HEK293 (cell line): ENCODE results near the gene QARS1.
A peak's percentile ranks its signal among the peaks of the same experiment; 100 is the strongest.

Experiments
- GLIS1 ChIP-seq: fragments of 450-650 bp; formaldehyde crosslinking; IDR thresholded peaks from 2 replicates; pipeline ENCODE4 v1.5.1; 2016; ENCODE audit warnings: missing biosample characterization, missing genetic modification characterization
- HIC1 ChIP-seq: fragments of 450-650 bp; formaldehyde crosslinking; IDR thresholded peaks from 2 replicates; pipeline ENCODE4 v1.5.1; 2016; ENCODE audit warnings: missing biosample characterization, missing genetic modification characterization
- KLF10 ChIP-seq: fragments of 450-650 bp; IDR thresholded peaks from 2 replicates; pipeline ENCODE4 v1.5.1; 2018; ENCODE audit warnings: missing biosample characterization, mild to moderate bottlenecking, missing genetic modification characterization
- MEIS1 ChIP-seq: sonication (generic); formaldehyde crosslinking; IDR thresholded peaks from 2 replicates; pipeline ENCODE4 v1.8.1; 2022; ENCODE audit warnings: missing genetic modification reagents, mild to moderate bottlenecking, borderline replicate concordance
- RBAK ChIP-seq: fragments of 450-650 bp; formaldehyde crosslinking; IDR thresholded peaks from 2 replicates; pipeline ENCODE4 v1.5.1; 2016; ENCODE audit warnings: missing biosample characterization, missing genetic modification characterization
- TSHZ1 ChIP-seq: fragments of 450-650 bp; formaldehyde crosslinking; IDR thresholded peaks from 2 replicates; pipeline ENCODE4 v1.5.1; 2016; ENCODE audit warnings: missing biosample characterization, missing genetic modification characterization, borderline replicate concordance
- ZFHX2 ChIP-seq: fragments of 450-650 bp; formaldehyde crosslinking; conservative IDR thresholded peaks from 2 replicates; pipeline ENCODE4 v1.5.1; 2016; ENCODE audit warnings: missing biosample characterization, missing genetic modification characterization
- ZNF148 ChIP-seq: fragments of 450-650 bp; formaldehyde crosslinking; IDR thresholded peaks from 2 replicates; pipeline ENCODE4 v1.5.0; 2017; ENCODE audit warnings: missing biosample characterization, missing genetic modification characterization, borderline replicate concordance
- ZNF175 ChIP-seq: fragments of 450-650 bp; formaldehyde crosslinking; IDR thresholded peaks from 2 replicates; pipeline ENCODE4 v1.5.1; 2016; ENCODE audit warnings: missing biosample characterization, missing genetic modification characterization
- ZNF18 ChIP-seq: fragments of 450-650 bp; formaldehyde crosslinking; IDR thresholded peaks from 2 replicates; pipeline ENCODE4 v1.5.1; 2016; ENCODE audit warnings: missing biosample characterization, missing genetic modification characterization
- ZNF2 ChIP-seq: fragments of 450-650 bp; formaldehyde crosslinking; IDR thresholded peaks from 2 replicates; pipeline ENCODE4 v1.5.1; 2016; ENCODE audit warnings: missing biosample characterization, missing genetic modification characterization
- ZNF211 ChIP-seq: fragments of 450-650 bp; formaldehyde crosslinking; IDR thresholded peaks from 2 replicates; pipeline ENCODE4 v1.5.1; 2016; ENCODE audit warnings: low read depth, missing biosample characterization, missing genetic modification characterization
- ZNF23 ChIP-seq: fragments of 450-650 bp; formaldehyde crosslinking; IDR thresholded peaks from 2 replicates; pipeline ENCODE4 v1.5.1; 2016; ENCODE audit warnings: missing biosample characterization, missing genetic modification characterization, borderline replicate concordance
- ZNF302 ChIP-seq: fragments of 450-650 bp; formaldehyde crosslinking; IDR thresholded peaks from 2 replicates; pipeline ENCODE4 v1.5.1; 2016; ENCODE audit warnings: missing biosample characterization, missing genetic modification characterization, low read depth
- ZNF366 ChIP-seq: fragments of 450-650 bp; formaldehyde crosslinking; conservative IDR thresholded peaks from 2 replicates; pipeline ENCODE4 v1.5.1; 2016; ENCODE audit warnings: missing biosample characterization, missing genetic modification characterization
- ZNF391 ChIP-seq: fragments of 450-650 bp; formaldehyde crosslinking; IDR thresholded peaks from 2 replicates; pipeline ENCODE4 v1.5.1; 2016; ENCODE audit warnings: low read depth, missing biosample characterization, missing genetic modification characterization, borderline replicate concordance
- ZNF518A ChIP-seq: fragments of 450-650 bp; formaldehyde crosslinking; conservative IDR thresholded peaks from 2 replicates; pipeline ENCODE4 v1.5.1; 2016; ENCODE audit warnings: low read depth, missing biosample characterization, missing genetic modification characterization
- ZNF558 ChIP-seq: fragments of 450-650 bp; formaldehyde crosslinking; IDR thresholded peaks from 2 replicates; pipeline ENCODE4 v1.5.1; 2016; ENCODE audit warnings: missing biosample characterization, missing genetic modification characterization
- ZNF629 ChIP-seq: fragments of 450-650 bp; formaldehyde crosslinking; IDR thresholded peaks from 2 replicates; pipeline ENCODE4 v1.5.1; 2017; ENCODE audit warnings: missing biosample characterization, missing genetic modification characterization
- ZNF707 ChIP-seq: fragments of 450-650 bp; formaldehyde crosslinking; IDR thresholded peaks from 2 replicates; pipeline ENCODE4 v1.5.1; 2016; ENCODE audit warnings: missing biosample characterization, missing genetic modification characterization
- ZNF777 ChIP-seq: fragments of 450-650 bp; formaldehyde crosslinking; IDR thresholded peaks from 2 replicates; pipeline ENCODE4 v1.5.1; 2017; ENCODE audit warnings: missing biosample characterization, missing genetic modification characterization, borderline replicate concordance
- ZSCAN18 ChIP-seq: fragments of 450-650 bp; formaldehyde crosslinking; IDR thresholded peaks from 2 replicates; pipeline ENCODE4 v1.5.1; 2016; ENCODE audit warnings: missing biosample characterization, missing genetic modification characterization

Gene QARS1

GRCh38 chr3:49093853-49094767, 10.4 kb downstream of the QARS1 start, which contains the start of gene QRICH1 (continued):
- TF ChIP-seq HIC1 (no peak), ZNF391 (peak; percentile 46; the same call in 1 of the 2 replicates), ZNF777 (tag by site-specific recombination) (no peak), ZSCAN18 (tag by site-specific recombination) (0 out of 2 replicates have a peak, but pooled peaks have one; percentile 16), ZNF629 (tag by site-specific recombination) (no peak), ZNF302 (tag by site-specific recombination) (no peak), ZNF707 (tag by site-specific recombination) (no peak), ZNF518A (no peak), ZNF2 (tag by site-specific recombination) (no peak), ZNF23 (tag by site-specific recombination) (no peak), GLIS1 (tag by site-specific recombination) (peak; percentile 75), MEIS1 (CRISPR knock-in tag) (no peak), ZNF175 (tag by site-specific recombination) (no peak), ZNF211 (no peak), ZNF18 (tag by site-specific recombination) (no peak), ZNF366 (tag by site-specific recombination) (no peak), TSHZ1 (no peak), KLF10 (tag by site-specific recombination) (peak; percentile 60; the same call in 1 of the 2 replicates), ZNF558 (tag by site-specific recombination) (no peak), ZFHX2 (tag by site-specific recombination) (peak; percentile 72), ZNF148 (tag by site-specific recombination) (no peak), RBAK (tag by site-specific recombination) (no peak)
